Fibroblast of upper back skin (primary cell): ENCODE results near the gene MAGEA4.

Source experiments
- DNase-seq: peaks from one replicate; pipeline ENCODE4 v3.0.0-alpha.2; 2013

Gene MAGEA4

GRCh38 chrX:151929126-151929525 lies 16.4 kb downstream of the MAGEA4 start:
- peak; percentile 24 for DNase-seq

GRCh38 chrX:151935358-151935757 lies 22.7 kb downstream of the MAGEA4 start:
- DNase-seq: no peak

- DNase-seq: no peak
These were observed 25.5 kb downstream of the MAGEA4 start for GRCh38 chrX:151938172-151938571.

- no peak for DNase-seq
These were observed 42.0 kb downstream of the MAGEA4 start for GRCh38 chrX:151954730-151955129.

DNA sequence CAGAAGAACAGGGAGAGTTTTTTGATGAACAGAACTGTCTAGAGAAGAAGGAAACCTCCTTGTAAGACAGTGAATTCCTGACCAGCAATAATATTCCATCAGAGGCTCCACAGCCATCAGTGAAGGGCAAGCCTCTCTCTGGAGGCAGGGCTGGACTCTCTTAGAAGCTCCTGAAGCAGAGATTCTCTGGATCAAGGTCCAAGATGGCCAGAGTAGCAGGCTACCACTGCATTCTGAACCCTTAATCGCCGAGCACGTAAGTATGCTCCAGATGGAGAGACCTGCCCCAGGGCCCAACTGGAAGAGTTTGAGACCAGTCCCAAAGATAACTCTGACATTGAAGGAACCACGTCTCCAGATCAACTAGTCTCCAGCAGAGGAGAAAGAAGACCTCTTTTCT lies 45.4 kb downstream of the MAGEA4 start:
- no peak for DNase-seq

DNA sequence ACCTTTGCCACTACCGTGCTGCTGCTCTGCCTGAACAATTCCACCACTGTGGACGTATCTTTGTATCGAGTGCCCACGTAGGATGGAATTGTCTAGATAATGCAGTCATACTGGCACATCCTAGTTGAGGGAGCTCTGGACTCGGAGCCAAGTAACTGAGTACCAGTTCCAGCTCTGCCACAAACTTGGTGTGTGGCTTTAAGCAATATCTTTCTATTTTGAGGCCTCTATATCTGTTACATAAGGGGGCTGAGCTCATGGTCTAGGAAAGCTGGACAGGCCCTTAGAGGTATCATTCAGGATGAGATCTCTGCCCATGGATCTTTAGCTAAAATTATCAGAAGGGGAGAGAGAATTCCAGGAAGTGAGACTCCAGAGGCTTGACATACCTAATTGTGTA lies 49.3 kb downstream of the MAGEA4 start:
- DNase-seq: no peak

DNA sequence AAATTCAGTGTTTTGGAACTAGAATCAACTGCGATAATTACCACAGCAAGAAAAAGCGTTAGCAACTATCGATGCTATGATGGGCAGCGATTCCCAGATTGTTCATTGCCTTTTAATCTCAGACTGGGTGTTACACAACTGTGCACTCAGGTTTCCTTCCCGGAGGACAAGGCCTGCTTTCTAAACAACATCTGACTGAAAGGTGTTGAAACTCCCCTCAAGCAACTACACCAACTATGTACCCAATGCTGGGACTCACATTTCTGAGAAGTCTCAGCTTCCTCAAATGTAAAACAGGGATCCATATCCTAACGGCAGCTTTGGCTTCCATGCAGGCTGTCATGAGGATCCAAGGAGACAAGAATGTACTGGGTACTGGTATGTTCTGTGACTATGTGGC lies 53.5 kb downstream of the MAGEA4 start:
- DNase-seq: no peak

- DNase-seq: no peak
These were observed 57.3 kb downstream of the MAGEA4 start for GRCh38 chrX:151970027-151970426.

GRCh38 chrX:151970661-151971060 lies 58.0 kb downstream of the MAGEA4 start:
- peak; percentile 93 for DNase-seq

DNA sequence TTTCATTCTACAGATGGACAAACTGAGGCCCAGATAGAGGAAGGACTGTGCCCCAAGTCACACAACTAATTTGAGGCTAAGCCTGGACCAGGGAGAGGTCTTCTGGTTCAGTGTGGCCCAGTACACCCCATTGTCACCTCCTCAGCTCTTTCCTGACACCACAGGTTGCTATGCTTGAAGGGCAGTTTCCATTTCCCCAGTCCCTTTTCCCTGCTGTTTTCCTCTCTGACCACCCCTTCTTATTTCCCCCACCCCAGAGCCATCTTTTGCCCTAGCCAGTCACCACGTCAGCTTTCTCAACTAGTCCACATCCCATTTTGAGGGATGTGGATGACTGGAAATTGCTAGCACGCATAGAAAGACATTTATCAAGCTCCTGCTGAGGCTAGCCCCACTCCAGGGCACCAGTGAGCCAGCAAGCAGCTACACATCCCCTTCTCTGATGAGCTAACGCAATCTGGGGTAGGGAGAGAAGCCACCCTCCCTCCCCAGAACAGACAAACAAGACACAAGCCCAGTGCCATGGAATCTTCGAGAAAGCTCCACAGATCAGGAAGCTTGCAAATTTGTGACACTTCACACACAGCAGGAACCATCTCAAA lies 60.5 kb downstream of the MAGEA4 start:
- peak; percentile 12 for DNase-seq

- peak; percentile 5 for DNase-seq
These were observed 61.2 kb downstream of the MAGEA4 start for GRCh38 chrX:151973851-151974335.
